HCEC 1CT (cell line): ENCODE data around the gene OSGEP.
A peak's percentile ranks its signal among the peaks of the same experiment; 100 is the strongest.

Experiments
- DNase-seq: peaks from one replicate; pipeline ENCODE4 v3.0.0-alpha.2; 2017

OSGEP gene

DNA sequence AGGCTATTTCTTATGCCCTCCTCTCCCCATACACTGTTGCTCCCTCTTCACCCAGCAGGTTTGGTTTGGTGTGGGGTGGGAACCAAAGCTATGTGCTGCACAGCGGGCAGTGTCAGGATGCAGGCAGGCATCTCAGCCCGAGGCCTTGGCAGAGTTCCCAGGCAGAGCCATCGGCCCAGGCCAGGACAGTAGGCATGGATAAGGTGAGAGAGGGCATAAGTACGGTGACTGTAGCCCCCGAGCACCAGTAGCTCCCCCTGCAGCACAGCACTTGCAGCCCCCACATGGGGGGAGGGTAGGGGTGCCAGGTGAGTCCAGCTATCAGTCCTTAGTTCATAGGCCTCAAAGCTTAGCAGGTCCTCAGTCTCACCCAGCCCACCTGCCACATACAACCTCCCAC lies 25.8 kb downstream of the OSGEP start:
- DNase-seq = no peak

GRCh38 chr14:20428010-20428365 lies 26.6 kb downstream of the OSGEP start:
- no peak for DNase-seq

- peak; percentile 66 for DNase-seq
These were observed 27.2 kb downstream of the OSGEP start for GRCh38 chr14:20427231-20428009.

DNA sequence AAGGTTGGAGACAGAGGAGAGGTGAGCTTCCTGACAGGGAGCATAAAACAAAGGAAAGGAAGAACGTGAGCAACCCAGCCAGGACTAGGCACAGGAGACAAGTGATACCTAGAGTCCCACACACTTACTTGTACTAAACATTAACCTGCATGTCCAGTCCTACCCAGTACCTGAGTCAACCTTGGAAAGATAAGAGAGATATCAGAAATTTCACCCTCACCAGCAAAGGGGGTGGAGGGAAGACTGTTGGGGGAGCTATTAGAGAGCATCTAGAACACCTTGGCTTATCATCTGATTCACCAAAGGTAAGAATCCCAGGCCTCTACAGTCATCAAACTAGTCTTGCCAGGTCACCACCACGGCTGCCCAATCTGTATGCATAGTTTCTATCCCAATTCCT lies 29.8 kb downstream of the OSGEP start:
- no peak for DNase-seq

DNA sequence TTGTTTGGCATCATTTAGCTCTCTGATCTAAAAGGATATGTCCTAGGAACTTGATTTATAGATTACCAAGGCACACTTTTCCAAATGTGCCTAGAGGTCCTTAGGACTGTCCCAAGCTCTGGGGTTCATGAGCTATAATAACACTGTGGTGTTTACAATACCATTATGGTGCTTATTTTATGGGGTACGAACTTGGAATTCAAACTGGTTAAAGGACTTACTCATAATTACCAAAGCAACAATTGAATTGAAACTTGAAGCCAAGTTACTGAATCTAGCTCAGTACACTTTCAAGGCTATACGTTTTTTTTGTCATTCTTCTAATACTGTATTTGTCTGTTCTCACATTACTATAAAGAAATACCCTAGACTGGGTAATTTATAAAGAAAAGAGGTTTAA lies 31.7 kb downstream of the OSGEP start:
- DNase-seq = no peak

DNA sequence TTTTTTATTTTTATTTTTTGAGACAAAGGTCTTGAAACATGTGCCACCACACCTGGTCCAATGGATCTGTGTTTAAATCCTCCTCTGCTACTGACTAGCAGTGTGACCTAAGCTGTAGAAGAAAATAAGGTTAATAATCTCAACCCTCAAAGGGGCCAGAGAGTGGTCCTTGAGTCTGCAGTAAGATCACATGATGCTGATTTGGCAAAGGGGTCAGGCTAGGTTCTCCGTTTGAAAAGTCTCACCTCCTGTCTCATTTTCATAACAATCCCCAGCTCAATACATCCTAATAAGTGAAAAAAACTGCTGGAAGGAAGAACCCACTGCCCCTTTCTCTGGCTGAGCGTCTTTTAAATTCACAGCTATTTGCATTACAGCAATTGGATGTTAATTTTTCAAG lies 33.3 kb downstream of the OSGEP start:
- no peak for DNase-seq

GRCh38 chr14:20419419-20419818 lies 35.2 kb downstream of the OSGEP start:
- DNase-seq = no peak

- no peak for DNase-seq
These were observed 36.1 kb downstream of the OSGEP start for GRCh38 chr14:20418501-20418909.

GRCh38 chr14:20417250-20418186 lies 37.1 kb downstream of the OSGEP start:
- no peak for DNase-seq

GRCh38 chr14:20416223-20416622 lies 38.4 kb downstream of the OSGEP start:
- DNase-seq = no peak

- DNase-seq = peak; percentile 65
These were observed 38.8 kb downstream of the OSGEP start for GRCh38 chr14:20415782-20416206.

DNA sequence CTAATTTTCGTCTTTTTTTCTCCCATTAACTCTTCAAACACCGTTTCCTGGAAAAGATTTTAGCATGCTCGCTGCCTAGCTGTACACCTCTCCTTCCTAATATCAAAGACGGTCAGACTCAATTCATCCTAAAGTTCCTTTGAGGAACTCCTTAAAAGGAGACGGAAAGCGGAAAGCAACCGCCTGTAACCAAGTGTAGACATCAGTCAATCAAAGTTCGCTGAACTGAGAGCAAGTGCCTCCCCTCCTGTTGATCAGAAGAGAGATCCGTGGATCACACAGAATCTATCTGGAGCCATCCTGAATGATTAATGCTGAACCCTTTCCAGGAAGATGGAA lies 40.9 kb downstream of the OSGEP start:
- DNase-seq = peak; percentile 32

DNA sequence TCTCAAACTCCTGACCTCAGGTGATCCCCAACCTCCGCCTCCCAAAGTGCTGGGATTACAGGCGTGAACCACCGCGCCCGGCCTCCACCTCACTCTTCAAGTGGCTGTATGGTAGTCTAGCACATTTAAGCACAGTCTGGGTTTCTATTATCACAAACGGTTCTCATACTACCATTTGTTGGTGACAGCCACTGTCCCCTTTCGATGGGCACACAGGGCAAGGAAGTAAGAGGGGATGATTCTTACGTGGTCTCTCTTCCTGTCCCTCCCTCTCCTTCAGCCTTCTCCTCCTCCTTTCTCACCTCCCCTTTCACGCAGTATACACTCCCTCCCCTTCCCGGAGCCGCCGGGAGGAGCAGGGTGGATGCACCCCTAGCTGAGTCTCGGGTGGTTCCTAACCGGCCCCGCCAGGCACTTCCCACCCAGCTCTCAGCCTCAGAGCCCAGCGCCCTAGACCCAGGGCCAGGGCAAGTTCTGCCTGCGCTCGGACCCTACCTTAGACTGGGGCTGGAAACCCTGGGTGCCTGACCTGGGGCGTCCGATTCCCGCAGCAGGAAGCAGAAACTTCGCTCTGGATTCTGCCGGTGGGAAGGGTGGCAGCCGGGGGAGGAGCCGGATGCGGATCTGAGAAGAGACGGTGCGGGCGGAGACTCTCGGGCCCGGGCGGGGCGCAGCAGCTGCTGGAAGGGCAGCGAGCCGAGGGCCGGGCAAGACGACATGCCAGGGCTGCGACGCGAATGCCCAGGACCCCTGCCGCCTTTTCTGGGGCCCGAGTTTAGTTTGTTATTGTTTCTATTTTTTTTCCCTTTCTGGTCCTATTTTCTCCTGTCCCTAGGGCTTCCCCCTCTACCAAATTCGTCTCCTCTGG lies 41.5 kb downstream of the OSGEP start, which contains the start of gene TEP1:
Gene TEP1, minus strand, starts transcription at position 626 of the 868 bp plus-strand sequence. CDS start 5,062 bp downstream, outside the sequence.
- DNase-seq = peak; percentile 83

GRCh38 chr14:20412411-20412810 lies 42.2 kb downstream of the OSGEP start:
- DNase-seq = no peak

DNA sequence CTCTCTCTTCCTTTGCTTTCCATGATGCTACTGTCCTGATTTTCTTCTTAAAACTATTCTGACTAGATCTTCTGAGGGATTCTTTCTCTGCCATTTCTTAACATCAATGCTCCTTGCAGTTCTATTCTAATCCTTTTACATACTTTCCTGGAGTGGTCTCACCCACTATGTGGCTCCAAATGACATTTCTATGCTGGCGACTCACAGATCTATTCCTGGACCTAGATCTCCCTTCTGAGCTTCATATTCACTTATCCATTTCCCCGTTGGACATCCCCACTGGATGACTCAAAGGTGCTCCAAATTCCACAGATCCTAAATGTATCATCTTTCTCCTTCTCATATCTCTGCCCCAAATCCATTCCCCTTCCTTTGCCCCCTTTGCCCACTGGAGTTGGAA lies 45.4 kb downstream of the OSGEP start:
- peak; percentile 61 for DNase-seq

DNA sequence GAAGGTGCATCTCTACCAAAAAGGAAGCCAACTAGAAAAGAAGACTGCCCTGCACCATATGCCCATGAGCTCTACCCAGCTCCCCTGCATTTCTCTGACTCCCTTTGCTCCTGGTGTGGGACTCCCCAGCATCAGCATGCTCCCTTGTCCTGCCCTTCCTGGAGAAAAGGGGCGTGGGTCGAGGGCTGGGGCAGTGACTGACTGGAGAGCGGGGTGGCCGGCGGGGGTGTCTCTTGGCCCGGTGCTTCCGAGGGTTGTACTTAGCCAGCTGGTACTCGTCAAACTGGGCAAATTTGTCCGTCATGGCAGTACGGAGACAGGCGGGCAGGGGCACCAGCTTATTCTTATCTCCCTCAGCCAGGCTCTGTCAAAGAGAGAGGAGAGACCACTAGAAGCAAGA lies 51.1 kb downstream of the OSGEP start:
- DNase-seq = no peak

- peak; percentile 21 for DNase-seq
These were observed 53.5 kb downstream of the OSGEP start for GRCh38 chr14:20400965-20401593.

DNA sequence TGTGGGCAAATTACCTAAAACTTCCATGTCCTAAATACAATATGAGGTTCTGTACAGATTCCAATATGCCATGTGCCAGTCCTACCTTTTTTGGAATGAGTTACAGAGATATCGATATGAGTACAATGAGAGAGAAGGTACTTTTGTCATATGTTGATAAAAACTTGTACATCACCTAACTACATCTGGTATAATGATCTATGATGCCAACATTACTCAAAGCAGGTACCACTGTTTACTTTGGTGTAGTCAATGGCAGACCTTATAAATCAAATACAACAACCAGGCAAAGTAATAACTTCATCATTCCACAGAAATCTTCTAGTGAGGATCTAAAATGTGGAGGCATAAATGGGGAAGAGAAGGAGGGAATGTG lies 54.0 kb downstream of the OSGEP start:
- no peak for DNase-seq

- no peak for DNase-seq
These were observed 57.1 kb downstream of the OSGEP start for GRCh38 chr14:20397511-20397910.
